GM18873 (cell line): ENCODE results near the gene IREB2.
"Not testable (repeated sequence)": the region's sequence is repeated elsewhere in the genome, so short reads cannot be mapped to it uniquely, and the experiment has no call there.

Experiments
- ATAC-seq: cut with Tn5 transposase; IDR thresholded peaks from one replicate; pipeline ENCODE4 v1.9.1; 2021; ENCODE audit warnings: mild to moderate bottlenecking, moderate library complexity, moderate number of reproducible peaks; ENCODE audit not compliant: unreplicated experiment, low FRiP score

Gene IREB2

GRCh38 chr15:78539464-78540140 is 101.6 kb downstream of the IREB2 start:
- not testable (repeated sequence) for ATAC-seq

GRCh38 chr15:78540141-78540870 is 102.3 kb downstream of the IREB2 start, which contains the start of gene PSMA4:
Gene PSMA4, plus strand, starts transcription at chr15:78540444. Its CDS starts 1,484 bp downstream, at chr15:78541928.
- ATAC-seq: peak; percentile 61

GRCh38 chr15:78540871-78541743 is 103.1 kb downstream of the IREB2 start:
- ATAC-seq: no peak

- no peak for ATAC-seq
Observed at GRCh38 chr15:78541744-78542034, 103.7 kb downstream of the IREB2 start.

GRCh38 chr15:78542647-78543046 is 104.6 kb downstream of the IREB2 start:
- no peak for ATAC-seq

GRCh38 chr15:78550194-78550593 is 112.2 kb downstream of the IREB2 start:
- ATAC-seq: no peak

- no peak for ATAC-seq
Observed at GRCh38 chr15:78550815-78551214, 112.8 kb downstream of the IREB2 start.
